ENCODE data around the gene UXS1. TPM values are rescaled to one million over a fixed set of nuclear protein-coding genes. Genes with fewer than 3 reads are reported as not detected.

The UXS1 gene
- total RNA-seq, 1 donor from 2014 or later: 141 TPM

GRCh38 chr2:106113361-106113966, 80.6 kb downstream of the UXS1 start:
- peak; percentile 85 for DNase-seq (ENCODE audit: low read depth)

DNA sequence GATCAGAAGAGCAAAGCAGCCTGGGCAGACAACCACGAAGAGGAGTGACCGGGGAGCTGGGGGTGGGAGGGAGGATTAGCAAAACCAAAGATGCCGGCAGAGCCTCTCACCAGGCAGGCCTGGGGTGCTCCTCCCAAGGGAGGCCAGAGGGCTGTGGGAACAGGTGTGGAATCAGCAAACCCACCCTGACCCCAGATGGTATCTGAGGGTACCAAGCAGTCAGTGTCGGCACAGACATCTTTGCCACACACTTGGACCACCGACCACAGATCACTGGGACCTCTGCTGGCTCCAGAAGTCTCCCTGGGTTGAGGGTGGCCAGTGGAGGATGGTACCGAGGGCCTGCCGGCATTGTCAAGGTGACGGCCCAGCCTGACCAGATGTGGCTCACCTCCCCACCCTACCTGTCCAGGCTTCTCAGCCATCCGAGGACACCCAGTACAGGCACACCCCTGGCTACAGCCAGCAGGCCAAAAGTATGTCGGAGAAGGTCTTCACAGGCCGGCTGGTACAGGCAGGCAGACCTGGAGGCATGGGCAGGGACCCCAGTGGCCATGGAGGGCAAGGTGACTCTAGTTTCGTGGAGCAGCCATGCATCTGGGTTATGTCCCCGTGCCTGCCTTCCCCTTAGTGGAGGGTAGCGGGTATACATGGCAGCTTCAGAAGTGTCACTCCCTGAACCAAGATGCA, 82.1 kb downstream of the UXS1 start:
- no peak for DNase-seq (ENCODE audit: low read depth)

DNA sequence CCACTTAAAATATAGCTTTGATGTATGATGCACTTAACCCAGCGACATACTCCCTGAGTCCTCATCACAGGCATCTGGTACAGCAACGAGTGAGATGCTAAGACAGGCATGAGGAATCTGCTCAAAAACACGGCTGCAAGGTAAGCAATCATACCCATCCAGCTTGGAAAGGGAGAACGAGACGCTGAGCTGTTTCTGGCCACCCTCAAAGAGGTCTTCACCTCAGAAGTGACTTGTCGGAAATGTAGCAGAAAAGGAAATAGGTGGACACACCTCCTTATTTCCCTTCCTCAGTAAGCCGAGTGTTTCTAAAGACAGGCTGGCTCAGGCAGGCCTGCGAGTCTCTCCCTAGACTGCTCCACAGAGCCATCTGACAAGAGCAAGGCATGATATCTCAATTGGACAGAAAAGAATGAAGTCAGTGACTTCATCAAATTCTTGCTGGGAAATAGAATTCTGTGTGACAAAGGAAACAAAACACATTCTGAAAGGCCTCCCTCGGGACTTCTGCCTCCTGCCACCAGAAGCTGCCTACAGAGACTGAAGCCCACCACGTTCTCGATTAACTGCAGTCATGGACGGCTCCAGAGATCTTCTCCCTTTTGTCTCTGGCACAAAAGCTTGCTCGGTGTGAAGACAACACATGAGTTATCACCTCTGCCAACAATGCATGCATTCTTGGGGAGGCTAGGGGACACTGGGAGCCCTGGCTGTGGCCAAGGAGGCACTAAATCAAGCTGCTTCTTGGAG, 84.3 kb downstream of the UXS1 start:
- no peak for DNase-seq (ENCODE audit: low read depth)

- no peak for DNase-seq (ENCODE audit: low read depth)
These were observed 85.3 kb downstream of the UXS1 start for GRCh38 chr2:106108791-106109190.

DNA sequence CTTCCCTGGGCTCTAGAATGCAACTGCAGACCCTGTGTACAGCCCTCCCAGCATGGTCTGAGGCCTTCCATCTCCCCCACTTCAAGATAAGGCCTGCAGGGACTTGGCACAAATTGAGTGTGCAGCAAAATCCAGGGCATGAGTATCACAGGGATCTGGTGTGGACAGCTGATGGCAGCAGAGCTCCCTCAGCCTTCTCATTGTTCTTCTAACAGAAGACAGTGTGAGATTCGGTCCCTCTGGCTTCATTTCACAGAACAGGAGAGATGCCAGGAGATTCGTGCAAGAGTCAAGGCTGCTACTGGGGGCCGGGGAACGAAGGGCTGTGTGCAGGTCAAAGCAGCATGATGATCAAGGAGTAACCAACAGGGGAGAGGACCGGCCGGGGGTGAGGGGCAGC, 85.8 kb downstream of the UXS1 start:
- DNase-seq (ENCODE audit: low read depth): peak; percentile 35

DNA sequence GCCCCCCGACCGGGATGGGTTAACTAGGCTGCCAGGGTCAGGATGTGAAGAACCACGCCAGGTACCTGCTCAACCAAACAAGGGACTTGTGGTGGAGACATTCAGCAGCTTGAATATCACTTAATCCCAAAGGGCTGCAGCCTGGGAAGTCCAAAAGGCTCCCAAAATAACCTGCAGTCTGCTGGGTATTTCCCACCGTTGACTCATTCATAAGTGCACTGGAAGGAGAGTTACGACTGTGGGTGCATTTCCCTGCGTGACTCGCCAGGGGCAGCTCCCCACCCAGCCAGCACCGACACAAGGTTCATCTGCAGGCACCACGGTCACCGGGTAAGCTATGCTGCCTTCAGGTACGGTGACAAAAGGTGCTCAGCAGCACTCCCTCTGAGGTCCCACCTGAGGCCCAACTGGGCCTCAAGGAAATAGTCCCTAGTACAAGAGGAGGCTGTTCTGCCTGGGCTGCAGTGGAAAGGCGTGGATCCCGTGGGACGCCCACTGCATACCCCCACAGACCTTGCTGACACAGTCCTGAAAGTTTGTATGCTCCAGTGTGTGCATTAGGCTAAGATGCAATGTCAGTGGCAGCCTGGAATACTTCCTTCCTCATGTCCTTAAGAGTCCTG, 86.5 kb downstream of the UXS1 start:
- peak; percentile 65 for DNase-seq (ENCODE audit: low read depth)

GRCh38 chr2:106106622-106107508, 87.2 kb downstream of the UXS1 start:
- DNase-seq (ENCODE audit: low read depth): no peak

GRCh38 chr2:106105151-106105922, 88.8 kb downstream of the UXS1 start:
- no peak for DNase-seq (ENCODE audit: low read depth)

DNA sequence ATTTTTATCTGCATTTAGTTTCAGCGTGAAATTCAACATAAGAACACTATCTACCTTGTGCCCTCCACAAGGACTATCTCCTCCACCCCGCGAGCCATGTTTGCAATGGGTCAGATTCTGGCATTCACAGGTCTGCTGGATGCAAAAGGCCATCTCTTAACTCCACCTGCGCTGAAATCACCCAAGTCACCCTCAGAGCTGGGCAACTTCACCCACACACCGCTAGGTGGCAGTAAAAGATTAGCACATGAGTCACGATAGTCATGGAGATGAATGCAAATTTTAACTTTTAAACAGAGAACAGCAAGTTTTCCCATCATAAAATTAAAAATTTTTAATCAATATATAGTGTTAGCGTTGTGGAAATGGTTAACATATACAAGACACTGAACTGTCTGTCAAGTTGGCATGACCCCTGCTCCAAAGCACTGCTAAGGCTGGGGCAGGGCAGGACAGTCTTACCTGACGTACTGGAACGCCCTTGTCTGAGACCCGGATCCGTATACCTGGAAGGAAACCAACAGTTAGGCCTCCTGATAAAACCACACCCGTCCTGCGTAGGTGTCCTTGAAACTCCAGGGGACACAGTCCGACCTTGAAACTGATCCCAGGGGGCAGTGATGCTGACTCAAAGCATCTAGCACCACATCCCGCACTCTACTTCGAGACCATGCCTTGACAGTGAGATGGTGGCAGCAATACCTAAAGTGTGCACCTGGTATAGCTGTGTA, 89.6 kb downstream of the UXS1 start:
- DNase-seq (ENCODE audit: low read depth): peak; percentile 52

GRCh38 chr2:106099691-106100090, 94.4 kb downstream of the UXS1 start:
- no peak for DNase-seq (ENCODE audit: low read depth)

DNA sequence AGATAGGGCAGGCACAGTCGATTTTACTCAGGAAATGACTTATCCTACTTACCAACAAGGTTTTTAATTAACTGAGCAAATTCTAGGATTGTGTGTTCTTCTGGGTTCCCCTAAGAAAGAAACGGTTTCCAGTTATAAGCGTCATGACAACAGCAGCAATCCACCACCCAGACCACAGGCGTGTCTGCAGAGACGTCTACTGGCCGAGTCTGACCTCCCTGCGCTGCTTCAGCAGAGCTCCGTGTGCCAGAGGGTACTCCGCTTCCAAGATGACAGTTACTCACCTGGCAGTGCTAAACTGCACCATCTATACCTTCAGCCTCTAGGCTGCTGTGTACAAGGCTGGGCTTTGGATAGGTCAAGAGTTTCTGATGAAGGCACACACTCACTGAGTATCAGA, 95.4 kb downstream of the UXS1 start:
- no peak for DNase-seq (ENCODE audit: low read depth)

DNA sequence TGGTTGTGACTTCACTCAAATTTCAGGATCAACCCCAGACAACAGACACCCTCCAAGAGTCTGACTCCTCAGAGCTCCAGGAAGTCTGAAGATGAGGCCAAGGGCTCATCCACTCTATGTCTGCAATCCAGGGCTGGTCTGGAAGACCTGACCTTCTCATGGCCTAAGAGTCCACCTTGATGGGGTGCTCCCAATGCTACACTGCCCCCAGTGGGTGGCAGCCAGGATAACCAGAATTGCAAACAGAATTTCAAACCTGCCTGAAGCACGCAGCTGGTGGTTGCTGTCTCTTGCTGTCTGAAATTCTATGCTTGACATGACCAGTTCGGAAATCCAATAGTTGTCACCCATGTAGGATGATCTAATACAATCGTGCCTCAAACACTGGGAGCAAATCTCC, 96.0 kb downstream of the UXS1 start:
- no peak for DNase-seq (ENCODE audit: low read depth)

GRCh38 chr2:106097038-106098000, 96.8 kb downstream of the UXS1 start:
- no peak for DNase-seq (ENCODE audit: low read depth)

GRCh38 chr2:106096299-106097037, 97.6 kb downstream of the UXS1 start:
- no peak for DNase-seq (ENCODE audit: low read depth)

DNA sequence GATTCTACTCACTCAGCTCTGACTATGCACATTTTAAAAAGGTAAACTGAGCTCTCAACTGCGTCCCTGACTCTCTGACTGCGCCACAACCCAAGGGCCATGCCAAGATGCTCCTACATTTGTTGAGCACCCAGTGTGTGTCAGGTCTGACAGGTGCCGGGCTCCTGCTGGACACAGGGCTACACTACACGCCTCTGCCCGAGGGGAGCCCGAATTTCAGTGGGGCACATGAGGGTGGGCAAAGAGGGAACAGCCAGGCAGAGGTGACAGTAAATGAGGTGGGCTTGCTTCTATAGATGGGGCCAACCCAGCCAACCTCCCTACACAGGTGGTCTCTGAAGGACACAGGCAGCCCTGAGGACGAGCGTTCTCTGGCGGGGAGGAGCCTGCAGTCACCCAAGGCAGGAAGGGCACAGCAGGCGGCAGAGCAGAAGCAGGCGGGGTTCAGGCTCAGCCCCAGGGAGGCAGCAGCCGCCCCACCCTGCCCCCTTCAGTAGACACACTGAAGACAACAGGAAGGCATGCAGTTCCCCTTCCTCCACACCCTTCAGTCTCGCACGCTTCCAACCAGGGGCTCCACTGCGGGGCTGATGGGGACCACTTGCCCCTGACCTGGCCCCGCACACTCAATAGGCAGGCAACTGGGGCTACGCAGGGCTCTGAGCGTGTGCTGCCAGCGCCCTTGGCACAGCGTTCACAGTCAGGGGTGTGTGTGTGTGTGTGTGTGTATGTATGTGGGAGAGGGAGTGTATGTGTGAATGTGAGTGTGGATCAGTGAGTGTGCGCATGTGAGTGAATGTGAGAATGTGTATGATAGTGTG, 98.4 kb downstream of the UXS1 start:
- DNase-seq (ENCODE audit: low read depth): no peak

- no peak for DNase-seq (ENCODE audit: low read depth)
These were observed 99.8 kb downstream of the UXS1 start for GRCh38 chr2:106094131-106094841.
